Right ventricle myocardium inferior (tissue), 1 donor: Measurements from ENCODE around the gene RUNDC3A. TPM values are rescaled to one million over a fixed set of nuclear protein-coding genes. Genes with fewer than 3 reads are reported as not detected.
"Not testable (repeated sequence)": the region's sequence is repeated elsewhere in the genome, so short reads cannot be mapped to it uniquely, and the experiment has no call there.

Experiments used
- ATAC-seq: fragments of 200-7000 bp; cut with Tn5 transposase; one replicate; pipeline ENCODE4 v1.9.1; 2020; ENCODE audit warnings: mild to moderate bottlenecking, moderate library complexity
- DNase-seq: peaks from one replicate; pipeline ENCODE4 v3.0.0; 2021; ENCODE audit errors: missing footprints
- intact Hi-C: fragments of 100-400 bp; cut with DNase I; formaldehyde crosslinking; loops from one replicate; pipeline ENCODE4 v1.11.0; 2022
- total RNA-seq: library from RNA; stranded (reverse); fragmentation: NEBNext Ultra II Directional; extraction: Animal tissue kit (Norgen Biotek cat#: 25700); gene quantifications from one replicate; pipeline ENCODE4 v1.2.1, GENCODE V29; 2021
- donor health status: DM: no; HTN: yes; CAD: no; lungs with severe emphysema.

Gene RUNDC3A
- total RNA-seq, 1 donor from 2014 or later: 0.49 TPM

GRCh38 chr17:44363613-44364159, 55.3 kb downstream of the RUNDC3A start, which contains the start of gene FAM171A2:
TSS of gene FAM171A2 (minus strand) at chr17:44363853. CDS start at chr17:44363714, 139 bp downstream.
- ATAC-seq (peak; percentile 81), DNase-seq (peak; percentile 79)
- intact Hi-C loops: no loop called here

GRCh38 chr17:44365051-44365450, 56.6 kb downstream of the RUNDC3A start:
- DNase-seq, intact Hi-C loops: not testable (repeated sequence)

GRCh38 chr17:44367231-44367979, 59.0 kb downstream of the RUNDC3A start:
- ATAC-seq (no peak), DNase-seq (no peak)
- intact Hi-C loops: no loop called here

More at GRCh38 chr17:44365051-44365450, 56.6 kb downstream of the RUNDC3A start:
- not testable (repeated sequence) for ATAC-seq

Other genes with a start within 250 kb of the RUNDC3A start
- gene LSM12, start 241.9 kb upstream of the RUNDC3A start, total RNA-seq: 47.6 TPM
- 30.4 TPM for gene G6PC3, start 237.9 kb upstream of the RUNDC3A start, total RNA-seq
- gene HDAC5, start 185.0 kb upstream of the RUNDC3A start, total RNA-seq: 67.5 TPM
- 2.0 TPM for gene HROB, start 166.7 kb upstream of the RUNDC3A start, total RNA-seq
- gene ASB16, start 137.9 kb upstream of the RUNDC3A start, total RNA-seq: 14.5 TPM
- 20.8 TPM for gene TMUB2, start 121.6 kb upstream of the RUNDC3A start, total RNA-seq
- gene ATXN7L3, start 108.7 kb upstream of the RUNDC3A start, total RNA-seq: 40.8 TPM
- 57.5 TPM for gene UBTF, start 88.9 kb upstream of the RUNDC3A start, total RNA-seq
- 0.08 TPM for gene SLC4A1, start 40.5 kb upstream of the RUNDC3A start, total RNA-seq
- gene SLC25A39, start 16.2 kb downstream of the RUNDC3A start, total RNA-seq: 50.6 TPM
- gene GRN, start 36.7 kb downstream of the RUNDC3A start, total RNA-seq: 150 TPM
- gene FAM171A2, start 55.3 kb downstream of the RUNDC3A start, total RNA-seq: 0.70 TPM
- gene ITGA2B, start 81.0 kb downstream of the RUNDC3A start, total RNA-seq: 0.78 TPM
- 15.3 TPM for gene GPATCH8, start 194.8 kb downstream of the RUNDC3A start, total RNA-seq
- gene FZD2, start 248.9 kb downstream of the RUNDC3A start, total RNA-seq: 3.4 TPM